Cortex of kidney (tissue), 1 donor: Measurements from ENCODE around the gene PRPSAP2.

Experiments used
- DNase-seq: peaks from one replicate; lab custom pipeline; 2025; lab: John Stamatoyannopoulos, UW

Gene PRPSAP2

GRCh38 chr17:18962494-18962815 lies 104.5 kb downstream of the PRPSAP2 start:
- no peak for DNase-seq

- no peak for DNase-seq
These were observed 105.4 kb downstream of the PRPSAP2 start for GRCh38 chr17:18963126-18964017.

DNA sequence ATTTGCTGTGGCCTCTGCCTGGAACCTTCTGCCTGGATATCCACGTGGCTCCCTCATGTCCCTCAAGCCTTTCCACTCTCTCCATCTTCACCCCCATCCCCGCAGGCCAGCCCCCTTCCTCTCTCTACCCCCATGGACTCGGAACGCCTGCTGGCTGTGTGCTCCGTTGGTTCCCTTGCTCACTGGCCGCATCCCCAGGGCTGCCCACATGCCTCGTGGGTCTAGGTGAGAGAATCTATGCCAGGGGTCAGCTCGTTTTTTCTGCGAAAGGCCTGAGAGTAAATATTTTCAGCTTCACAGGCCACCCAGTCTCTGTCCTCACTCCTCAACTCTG lies 106.1 kb downstream of the PRPSAP2 start:
- DNase-seq: no peak

- DNase-seq: no peak
These were observed 106.6 kb downstream of the PRPSAP2 start for GRCh38 chr17:18964550-18964949.

GRCh38 chr17:18965530-18966236 lies 107.8 kb downstream of the PRPSAP2 start:
- no peak for DNase-seq

DNA sequence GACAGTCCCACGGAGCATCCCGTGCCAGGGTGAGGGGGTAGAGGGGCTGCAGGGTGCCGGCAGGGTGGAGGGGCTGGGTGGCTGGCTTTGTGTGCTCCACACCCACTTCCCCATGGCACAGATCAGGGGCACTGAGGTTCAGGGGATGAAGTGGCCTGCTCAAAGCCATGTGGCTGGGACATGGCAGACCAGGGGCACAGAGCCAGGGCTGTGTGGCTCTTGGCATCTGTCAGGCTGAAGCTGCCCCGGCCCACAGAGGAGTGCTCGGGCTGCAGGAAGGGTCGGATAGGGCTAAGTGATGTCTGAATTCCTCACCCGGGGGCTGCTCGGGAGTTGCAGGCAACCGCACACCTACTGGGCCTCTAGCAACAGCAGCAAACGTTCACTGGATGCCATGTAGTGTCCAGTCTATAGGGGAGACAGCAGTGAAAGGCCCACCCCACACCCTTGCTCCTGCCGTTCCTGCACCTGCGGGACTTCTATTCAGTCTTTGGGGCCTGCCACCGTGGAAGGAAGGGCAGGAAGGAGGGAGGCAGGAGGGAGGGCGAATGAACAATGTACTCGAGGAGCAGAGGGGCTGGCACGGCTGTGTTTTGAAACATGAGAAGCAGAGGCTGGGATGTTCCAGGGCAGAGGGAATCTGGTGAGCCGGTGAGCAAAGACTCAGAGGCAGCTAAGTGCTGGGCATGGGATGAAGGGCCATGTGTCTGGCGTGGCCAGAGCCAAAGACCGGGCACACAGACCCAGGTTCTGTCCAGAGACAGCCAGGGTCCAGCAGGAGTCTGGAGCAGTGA lies 109.1 kb downstream of the PRPSAP2 start:
- no peak for DNase-seq

DNA sequence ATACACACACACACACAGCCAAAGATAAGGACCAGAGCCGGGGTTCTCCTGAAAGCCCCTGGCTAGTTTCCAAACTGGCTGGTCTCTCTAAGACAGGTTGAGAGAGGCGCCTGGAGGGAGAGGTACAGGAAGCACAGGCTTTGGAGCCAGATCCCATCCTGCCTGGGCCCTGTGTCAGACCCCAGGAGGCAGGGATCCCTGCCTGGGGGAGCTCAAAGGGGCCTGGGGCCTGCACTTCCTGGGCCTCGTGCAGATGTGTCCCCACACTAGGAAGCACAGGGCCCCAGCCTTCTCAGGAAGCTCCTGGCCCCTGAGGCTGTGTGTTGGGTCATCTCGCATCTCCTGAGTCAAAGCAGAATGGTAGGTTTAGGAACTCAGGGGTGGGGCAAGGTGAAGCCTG lies 110.0 kb downstream of the PRPSAP2 start:
- no peak for DNase-seq

- no peak for DNase-seq
These were observed 110.4 kb downstream of the PRPSAP2 start for GRCh38 chr17:18968345-18968744.

GRCh38 chr17:18968945-18969887 lies 111.3 kb downstream of the PRPSAP2 start:
- no peak for DNase-seq

DNA sequence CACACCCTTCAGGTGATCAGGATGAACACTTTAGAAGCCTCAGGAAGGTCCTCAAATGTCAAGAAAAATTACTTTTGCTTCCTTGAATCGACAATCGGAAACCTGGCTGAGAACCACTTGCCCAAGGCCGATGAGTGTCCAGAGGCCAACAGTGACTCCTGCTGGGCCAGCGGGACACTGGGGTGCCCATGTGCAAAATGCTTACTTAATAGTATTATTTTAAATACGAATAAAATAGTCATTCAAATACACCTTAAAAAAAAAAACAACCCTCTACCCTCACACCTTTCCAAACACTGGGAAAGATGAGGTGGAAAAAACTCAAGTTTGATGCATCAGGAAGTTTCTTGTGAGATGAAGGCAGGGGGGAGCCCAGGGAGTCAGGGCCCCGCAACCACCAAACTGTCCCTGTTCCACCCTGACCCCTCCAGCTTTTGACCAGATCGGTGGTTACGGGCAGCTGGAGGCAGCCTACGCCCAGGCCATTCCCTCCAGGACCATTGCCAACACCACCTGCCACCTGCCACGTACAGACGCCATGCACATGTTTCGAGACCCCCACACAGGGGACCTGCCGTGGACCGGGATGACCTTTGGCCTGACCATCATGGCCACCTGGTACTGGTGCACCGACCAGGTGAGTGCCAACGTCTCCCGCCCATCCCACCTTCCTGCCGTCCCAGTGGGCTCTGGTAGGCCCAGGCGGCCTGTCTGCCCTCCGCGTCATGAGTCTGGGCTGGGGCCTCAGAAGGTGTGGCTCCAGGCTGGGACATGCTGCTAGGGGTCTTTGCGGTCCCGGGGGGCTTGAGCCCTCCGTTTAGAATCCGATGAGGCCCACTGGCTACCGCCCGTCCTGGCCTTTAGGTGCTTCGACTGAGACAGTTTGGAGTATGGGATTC lies 112.9 kb downstream of the PRPSAP2 start:
- DNase-seq: no peak

DNA sequence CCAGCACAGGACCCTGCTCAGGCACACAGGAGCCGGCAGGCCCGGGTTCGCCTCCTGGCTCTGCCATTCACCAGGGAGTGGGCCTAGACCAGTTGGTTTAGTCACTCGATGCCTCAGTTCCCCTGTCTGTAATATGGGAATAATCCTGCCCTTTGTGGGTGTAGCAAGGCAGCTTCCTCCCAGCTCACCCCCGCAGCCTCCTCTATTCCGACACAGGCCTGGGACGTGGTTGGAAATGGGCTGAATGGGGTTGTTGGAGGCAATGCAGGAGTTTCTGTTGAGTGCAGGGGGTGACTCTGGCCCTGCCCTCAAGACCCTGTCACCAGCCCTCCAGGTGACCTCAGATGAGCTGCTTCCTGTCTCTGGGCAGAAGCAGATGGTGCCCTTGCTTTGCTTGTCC lies 113.9 kb downstream of the PRPSAP2 start:
- no peak for DNase-seq

GRCh38 chr17:18974407-18975149 lies 116.6 kb downstream of the PRPSAP2 start:
- no peak for DNase-seq

DNA sequence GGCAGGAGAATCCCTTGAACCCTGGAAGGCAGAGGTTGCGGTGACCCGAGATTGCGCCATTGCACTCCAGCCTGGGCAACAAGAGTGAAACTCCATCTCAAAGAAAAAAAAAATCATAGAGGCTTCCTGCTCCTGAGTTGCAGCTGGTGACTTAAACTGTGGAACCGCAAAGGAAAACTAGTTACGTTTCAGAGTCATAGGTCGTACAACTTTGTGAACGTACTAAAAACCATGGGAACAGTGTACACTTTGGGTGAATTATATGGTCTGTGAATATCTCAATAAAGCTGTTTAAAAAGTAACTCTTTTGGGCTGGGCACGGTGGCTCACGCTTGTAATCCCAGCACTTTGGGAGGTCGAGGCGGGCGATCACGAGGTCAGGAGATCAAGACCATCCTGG lies 117.7 kb downstream of the PRPSAP2 start:
- no peak for DNase-seq

DNA sequence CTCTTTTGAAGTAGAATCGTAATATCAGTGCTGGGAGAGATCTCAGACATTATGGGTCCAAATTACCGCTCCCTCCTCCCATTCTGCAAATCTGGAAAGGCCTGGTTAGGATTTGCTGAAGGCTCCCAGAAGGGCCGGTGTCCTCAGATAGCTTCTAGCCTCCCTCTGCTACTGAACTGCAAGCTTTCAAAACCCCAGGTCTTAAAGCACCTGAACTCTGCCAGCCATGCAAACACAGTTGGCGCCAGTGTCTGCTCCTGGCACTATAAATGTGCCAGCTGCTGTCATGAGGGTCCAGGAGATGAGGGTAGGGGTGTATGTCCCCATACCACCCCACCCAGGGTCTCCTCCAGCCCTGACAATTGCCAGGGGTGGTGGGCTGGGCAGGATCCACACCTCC lies 118.3 kb downstream of the PRPSAP2 start:
- no peak for DNase-seq

GRCh38 chr17:18977021-18977420 lies 119.1 kb downstream of the PRPSAP2 start:
- no peak for DNase-seq

DNA sequence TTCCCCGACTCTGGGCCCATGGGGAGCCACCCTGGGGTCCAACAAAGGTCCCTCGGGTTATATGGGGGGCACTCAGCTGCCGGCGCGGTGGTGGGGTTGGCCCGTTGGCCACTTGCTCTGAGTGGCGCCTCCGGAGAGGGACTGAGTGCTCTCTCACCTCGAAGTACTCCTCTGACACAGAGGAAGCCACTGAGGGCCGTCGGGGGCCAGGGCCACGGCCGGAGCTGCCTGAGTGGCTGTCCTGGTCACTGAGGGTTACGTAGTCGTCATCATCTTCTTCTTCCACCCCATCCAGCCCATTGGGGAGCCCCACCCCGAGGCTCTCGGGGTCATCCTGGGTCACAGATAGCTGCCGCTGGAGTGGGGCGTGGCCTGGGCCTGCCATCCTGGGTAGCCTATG lies 119.7 kb downstream of the PRPSAP2 start:
- no peak for DNase-seq

DNA sequence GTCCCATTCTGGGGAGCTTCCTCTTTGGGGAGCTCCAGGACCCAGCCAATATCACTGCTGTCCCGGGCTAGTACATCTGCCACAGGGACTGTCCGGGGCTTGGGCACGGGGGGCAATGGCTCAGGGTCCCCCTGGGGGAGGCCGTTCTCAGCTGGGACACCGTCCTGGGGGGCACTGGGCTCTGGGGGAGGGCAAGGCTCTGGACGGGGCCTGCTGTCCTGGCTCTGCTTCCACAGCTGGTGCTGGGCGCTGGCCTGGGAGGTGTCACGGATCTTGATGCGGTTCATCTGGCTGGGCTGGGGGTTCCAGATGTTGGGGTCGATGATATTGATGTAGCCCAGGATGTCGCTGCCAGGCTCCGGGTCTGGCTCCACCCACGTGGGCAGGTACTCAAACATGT lies 120.1 kb downstream of the PRPSAP2 start:
- no peak for DNase-seq

DNA sequence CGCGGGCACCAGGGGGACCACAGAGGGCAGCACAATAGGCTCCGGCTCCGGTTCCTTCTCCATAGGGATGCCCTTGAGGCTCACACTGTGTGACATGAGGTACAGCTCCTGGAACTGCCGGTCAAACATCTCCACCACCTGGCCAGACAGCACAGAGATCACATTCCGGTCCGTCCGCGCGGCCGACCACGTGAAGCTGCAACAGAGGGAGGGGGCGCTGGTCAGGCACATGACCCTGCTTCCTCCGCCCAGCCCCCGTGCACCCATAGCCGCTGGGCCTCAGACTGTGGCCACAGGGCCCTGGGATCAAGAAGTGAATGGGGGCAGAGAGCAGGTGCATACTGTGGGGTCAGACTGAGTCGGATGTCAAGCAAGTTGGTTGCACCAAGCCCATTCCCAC lies 120.7 kb downstream of the PRPSAP2 start:
- no peak for DNase-seq
